Fibroblast of skin of abdomen (primary cell): Measurements from ENCODE around the gene NPC1. TPM values are rescaled to one million over a fixed set of nuclear protein-coding genes. Genes with fewer than 3 reads are reported as not detected.
A peak's percentile ranks its signal among the peaks of the same experiment; 100 is the strongest.
"Not testable (repeated sequence)": the region's sequence is repeated elsewhere in the genome, so short reads cannot be mapped to it uniquely, and the experiment has no call there.

Source experiments
- DNase-seq: peaks from one replicate; pipeline ENCODE4 v3.0.0-alpha.2; 2013
- polyA plus RNA-seq, 2 experiments: library from polyadenylated mRNA; unstranded; fragments of 120-200 nt; gene quantifications; one replicate each; pipeline ENCODE4 v1.2.1, GENCODE V29; 2013; ENCODE audit not compliant: insufficient read length in 2 of 2

Gene NPC1
- 20.0 TPM for polyA plus RNA-seq (2013, experiment 1 of 2; ENCODE audit: insufficient read length)
- polyA plus RNA-seq (2013, experiment 2 of 2; ENCODE audit: insufficient read length): 20.3 TPM

DNA sequence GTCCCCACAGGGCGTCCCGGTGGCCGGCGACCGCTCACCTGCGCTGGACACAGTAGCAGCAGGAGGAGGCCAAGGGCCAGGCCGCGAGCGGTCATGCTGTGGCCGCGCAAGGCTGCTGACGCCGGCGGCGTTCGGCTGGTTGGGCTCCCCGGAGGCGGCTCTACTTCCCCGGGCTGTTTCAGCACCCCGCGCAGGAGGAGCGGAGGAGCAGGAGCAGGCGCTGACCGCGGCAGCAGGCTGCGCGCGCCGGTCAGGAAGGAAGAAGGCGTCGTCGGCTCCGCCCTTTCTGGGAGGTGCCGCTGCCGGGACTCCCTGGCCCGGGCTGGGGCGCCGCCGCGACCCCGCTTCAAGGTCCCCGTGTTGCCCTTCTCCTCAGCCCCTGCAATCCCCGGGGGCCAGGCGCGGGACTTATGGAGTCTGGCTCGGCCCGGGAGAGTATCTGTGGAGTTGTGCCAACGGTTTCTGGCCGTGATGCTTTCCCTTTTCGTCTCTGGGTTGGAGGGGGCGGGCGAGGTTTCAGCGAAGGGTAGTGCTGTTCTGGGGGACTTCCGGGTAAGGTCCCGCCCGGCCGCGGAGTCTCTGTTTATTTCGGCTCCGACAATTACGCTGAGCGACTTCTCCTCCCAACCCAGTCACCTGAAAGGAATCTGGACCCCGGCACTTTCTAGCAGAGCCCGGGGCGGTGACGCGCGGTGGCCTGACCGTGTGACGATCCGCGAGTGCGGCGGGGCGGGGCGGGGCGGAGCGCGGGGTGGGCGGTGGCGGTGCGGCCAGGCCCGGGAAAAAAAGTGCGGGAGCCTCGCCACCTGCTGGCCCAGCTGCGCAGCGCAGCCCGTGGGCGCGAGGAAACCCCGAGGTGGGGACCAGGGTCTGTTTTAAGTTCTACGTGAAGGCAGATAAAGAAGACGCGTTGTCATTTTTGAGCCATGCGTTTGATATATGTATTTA lies at the start of gene NPC1:
NPC1 (minus strand) TSS at position 258 of the 948 bp plus-strand sequence; CDS start at position 95, 163 bp downstream.
- peak; percentile 94 for DNase-seq

DNA sequence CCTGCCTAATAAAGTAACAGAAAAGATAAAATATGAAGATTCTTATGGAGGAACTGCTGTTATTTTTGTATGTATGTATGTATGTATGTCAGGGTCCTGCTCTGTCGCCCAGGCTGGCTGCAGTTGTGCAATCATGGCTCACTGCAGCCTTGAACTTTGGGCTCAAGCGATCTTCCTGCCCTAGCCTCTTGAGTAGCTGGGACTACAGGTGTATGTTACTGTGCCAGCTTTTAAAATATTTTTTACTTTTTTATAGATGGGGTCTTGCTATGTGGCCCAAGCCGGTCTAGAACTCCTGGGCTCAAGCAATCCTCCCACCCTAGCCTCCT lies 49.7 kb upstream of the NPC1 start:
- no peak for DNase-seq

DNA sequence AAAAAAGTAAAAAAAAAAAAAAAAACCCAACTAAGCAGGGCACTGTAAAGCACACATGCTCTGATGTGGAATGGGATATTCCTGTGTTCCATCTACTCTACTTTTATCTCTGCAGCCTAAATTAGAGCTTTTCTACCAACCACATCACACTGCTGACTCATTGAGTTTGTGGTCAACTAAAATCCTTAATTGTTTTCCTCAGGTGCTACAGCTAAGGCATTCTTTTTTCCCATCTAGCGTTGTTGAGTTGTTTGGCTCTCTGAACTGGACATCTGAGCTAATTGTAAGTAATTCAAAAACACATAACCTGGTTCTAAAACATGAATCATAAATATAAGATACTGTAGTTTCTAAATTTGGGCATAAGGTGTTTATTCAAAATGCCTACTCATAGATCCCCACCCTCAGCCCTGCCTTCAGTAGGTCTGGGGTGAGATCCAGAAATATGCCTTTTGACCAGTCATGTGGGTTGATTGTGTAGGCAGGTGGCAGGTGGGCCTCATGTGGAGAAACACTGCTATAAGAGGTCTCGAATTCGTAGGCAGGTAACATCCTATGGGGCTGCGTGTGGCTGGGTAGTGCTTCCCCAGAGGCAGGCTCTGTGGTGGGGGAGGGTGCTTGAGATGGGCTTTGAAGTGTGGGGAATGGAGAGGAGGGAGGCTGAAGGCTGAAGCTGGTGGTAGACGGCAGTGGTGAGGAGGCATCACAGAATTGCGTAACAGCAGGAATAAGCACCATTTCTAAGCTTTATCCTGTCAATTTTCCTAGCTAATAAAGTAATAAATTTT lies 49.2 kb upstream of the NPC1 start:
- DNase-seq: no peak

DNA sequence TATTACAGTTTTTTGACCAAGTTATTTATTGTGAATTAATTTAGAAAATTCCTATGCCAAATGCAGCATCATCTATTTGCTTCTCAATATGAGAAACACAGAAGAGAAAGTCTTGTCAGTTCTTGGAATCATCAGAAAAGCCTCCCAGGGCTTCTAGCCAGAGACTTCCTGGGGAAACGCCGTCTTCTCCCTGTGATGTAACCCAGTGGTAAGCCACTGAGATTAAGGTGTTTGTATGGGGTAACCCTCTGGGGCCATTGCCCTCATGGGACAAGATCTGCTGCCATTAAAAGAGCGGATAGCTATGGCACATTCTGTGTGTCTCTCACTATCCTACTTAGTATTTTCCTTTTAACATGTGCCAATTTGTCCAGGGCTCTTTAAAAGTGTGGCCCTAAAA lies 48.4 kb upstream of the NPC1 start:
- no peak for DNase-seq

DNA sequence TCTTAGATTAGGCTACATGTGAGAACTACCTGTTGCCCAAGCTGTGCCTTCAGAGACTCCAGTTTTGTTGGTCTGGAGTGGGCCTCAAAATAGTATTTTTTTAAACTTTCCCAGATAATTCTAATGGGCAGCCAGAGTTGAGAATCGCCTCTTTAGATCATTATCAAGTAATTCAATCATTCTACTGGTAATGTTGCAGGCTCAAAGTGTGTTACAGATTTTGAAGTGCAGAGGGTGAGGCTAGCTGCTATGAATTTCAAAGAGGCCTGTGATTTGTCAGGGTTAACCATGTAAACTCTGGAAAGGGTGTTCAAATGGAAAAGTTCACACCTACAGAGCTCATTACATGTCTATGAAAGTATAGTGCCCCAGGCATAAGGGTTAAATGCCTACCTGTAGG lies 46.3 kb upstream of the NPC1 start:
- no peak for DNase-seq

DNA sequence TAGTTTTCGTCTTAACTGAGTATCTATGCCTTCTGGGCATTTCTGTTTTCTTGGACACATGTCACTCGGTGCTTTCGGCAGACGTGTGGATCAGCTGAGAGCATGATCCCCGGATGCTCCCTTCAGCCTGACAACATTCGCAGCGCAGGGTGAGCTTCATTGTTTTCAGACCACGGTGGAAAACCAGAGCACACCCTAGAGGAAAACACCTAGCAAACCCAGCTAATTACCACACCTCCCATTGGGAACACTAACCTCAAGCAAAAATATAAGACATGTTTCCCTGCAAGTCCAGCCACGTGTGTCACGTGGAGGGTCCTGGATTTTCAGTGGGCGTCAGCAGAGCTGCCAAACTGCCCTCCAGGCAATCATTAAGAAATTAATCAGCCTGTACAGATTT lies 45.4 kb upstream of the NPC1 start:
- DNase-seq: no peak

DNA sequence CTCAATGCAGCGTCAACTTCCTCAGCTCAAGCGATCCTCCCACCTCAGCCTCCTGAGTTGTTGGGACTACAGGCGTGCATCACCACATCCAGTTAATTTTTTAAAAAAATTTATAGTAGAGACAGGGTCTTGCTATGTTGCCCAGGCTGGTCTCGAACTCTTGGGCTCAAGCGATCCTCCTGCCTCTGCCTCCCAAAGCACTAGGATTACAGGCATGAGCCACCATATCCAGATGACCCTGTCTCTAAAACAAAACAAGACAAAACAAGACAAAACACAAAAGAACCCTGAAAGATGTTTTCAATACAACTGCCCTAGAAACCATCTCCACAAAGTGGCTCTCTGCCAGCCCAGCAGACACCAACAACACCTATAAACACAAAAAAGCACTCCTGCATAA lies 45.0 kb upstream of the NPC1 start:
- no peak for DNase-seq

DNA sequence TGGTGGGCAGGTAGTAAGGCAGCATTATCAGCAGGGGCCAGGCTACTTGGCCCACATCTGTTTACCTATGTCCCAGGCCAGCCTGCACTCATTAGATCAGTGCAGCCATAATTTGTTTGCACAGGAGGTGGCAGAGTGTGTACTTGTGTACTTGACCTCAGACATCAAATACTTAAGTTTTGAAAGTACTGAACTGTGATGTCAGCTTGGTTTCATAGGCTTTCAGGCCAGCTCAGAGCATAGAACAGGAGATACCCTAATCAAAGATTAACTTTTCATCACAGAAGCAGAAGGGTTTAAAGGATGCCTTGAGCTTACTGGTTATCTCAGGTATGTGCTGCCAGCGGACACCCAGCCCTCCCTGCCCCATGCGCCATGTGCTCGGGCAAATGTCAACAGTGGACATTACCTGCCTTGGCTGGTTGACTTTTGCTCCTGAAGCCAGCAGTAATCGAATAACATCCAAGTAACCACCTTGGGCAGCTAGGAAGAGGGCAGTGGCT lies 43.2 kb upstream of the NPC1 start:
- no peak for DNase-seq

DNA sequence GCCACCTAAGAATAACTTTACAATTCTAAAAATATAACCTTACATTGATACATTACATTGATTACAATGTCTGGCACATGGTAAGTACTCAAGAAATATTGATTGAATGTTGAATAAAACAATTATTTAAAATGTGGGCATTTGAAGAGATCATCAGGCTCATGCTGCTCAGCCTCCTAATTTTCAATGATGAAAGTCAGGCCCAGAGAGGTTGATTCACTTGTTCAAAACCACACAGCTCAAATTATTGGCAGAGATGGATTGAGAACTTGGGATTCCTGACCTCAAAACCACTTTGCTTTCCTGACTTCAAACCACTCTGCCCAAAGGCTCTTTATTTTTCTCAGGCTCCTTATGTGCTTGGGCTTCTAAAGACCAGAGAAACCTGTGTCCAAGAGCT lies 41.7 kb upstream of the NPC1 start:
- DNase-seq: no peak

DNA sequence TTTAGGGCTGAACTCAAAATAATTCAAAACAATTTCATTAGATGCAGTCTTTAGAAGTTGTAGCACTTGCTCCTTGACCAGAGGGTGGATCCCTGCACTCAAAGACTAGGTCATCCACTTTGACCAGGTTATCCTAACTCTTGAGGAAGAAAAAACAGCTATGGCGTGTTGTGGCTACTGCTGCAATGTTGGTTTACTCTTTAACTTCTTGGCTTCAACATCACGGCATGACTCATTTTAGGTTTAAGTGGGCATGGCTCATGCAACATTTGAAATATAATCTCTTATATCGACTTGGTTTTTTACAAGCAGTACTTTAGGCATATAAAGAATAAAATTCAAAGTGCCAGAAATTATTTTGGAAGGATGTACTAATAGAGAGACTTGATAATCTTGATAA lies 41.0 kb upstream of the NPC1 start:
- peak; percentile 39 for DNase-seq

DNA sequence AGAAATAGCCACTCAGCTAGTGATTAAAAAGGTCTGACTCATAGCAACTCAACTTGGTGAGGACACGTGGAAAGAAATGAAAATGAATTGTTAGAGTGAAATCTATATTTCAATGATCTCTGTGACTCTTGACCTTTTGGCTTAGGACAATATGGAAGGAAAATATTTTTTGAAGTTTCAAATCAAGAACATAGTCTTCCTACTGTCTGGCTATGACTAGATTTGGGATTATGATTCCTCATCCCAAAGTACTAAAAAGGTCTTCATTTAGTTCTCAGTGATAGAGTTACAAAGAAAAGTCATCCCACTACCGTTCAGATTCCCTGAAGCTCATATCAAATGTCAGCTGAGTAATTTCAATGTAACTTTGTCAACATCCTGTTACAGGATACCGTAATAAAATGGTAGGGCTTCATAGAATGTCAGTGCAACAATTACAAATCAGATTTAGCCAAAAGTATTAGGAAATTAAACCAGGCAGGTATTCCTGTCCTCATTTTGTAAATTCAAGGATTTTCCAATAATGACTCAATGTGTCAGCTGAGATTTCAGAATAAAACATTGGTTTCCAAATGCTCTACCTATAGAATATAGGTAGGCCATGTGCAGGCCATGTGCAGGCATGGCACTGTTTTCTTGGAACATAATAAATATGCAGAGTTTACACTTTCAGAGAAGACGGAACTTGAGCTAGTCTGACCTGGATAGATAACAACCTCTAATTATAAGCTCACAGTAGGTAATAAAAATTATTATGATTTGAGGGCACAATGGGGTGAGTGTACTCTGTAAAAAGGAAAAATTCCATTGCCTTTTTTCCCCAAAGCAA lies 40.4 kb upstream of the NPC1 start:
- DNase-seq: peak; percentile 57

DNA sequence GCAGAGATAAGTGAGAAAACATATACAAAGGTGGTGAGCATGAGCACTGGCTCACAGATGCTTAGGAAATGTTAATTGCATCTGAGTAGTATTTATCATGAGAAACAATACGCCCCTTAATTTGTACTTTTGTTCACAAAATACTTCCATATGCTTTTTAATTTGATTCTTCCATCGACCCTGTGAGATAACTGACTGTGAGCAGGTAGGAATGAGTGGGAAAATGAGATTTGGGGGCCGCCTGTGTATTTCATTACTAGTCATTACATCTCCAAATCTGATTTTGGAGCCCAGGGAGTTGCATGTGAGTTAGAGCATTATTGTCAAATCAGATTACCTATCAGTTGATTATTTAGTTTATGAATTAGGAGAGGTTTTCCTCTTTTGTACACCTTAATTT lies 36.7 kb upstream of the NPC1 start:
- no peak for DNase-seq

DNA sequence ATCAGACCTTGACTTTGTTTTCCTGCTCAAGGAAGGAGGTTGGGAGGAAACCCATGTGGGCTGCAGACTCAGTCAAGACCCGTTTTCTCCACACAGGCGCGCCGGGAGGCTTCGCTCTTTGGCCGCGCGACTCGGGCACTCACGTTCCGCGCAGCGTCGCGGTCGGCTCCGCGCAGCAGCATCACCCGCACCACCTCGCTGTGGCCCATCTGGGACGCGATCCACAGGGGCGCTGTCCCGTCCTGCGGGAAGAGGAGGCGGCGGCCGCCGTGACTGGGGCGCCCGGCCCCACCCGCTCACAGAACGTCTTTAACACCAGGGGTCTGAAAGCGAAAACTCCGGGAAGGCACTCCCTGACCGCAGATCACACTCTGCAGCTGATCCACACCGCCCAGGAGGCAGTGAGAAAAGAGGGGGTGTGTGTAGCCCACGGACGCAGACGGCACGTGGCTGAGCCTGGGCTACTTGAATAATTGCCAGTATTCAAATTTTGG lies 33.1 kb upstream of the NPC1 start:
- DNase-seq: peak; percentile 11

DNA sequence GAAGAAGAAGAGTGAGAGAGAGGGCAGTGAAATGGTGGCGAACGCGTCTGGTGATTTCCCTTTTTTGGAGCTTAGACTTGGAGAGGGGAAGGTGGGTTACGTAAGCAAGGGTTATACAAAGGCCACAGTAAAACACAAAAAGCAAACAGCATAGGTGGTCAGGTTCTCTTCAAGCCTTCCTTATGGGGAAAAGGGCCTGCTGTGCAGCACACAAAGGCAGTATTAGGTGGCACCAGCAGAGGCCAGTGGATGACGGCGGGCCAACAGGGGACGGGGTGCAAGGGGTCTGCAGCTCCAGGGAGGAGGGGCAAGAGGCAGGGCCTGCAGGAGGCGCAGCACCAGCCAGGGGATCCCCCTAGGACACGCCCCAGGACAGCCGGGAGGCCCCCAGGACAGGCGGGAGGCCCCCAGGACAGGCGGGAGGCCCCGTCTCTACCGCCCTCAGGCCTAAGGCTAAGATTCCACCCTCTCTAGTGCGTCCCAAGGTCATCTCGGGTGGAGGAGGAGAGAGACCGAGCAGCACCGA lies 32.6 kb upstream of the NPC1 start:
- DNase-seq: no peak

DNA sequence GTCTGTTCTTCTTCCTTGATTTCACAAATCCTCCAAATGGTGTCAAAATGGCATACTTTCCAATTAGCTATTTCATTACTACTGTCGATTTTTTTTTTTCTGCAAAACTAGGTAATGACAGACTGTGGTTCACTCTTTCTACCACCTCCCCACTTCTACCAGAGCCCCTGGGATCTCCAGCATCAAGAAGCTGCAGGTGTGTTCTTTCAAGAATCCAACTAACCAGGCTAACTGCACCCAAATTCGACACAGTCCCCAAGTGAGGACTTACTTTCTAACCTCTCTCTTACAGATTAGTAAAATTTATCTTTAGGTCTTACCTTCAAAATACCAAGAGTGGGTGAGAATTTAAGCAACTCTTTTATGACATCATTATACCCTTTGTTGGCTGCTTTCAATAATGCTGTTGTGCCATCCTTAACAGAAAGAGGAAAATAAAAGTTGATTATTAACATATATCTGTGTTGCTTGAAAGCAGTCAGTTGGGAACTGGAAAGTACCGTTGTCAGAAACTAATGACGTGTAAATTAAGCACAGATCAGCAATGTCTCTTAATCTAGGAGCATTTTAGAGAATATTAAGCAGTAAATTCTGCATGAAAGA lies 31.2 kb upstream of the NPC1 start:
- no peak for DNase-seq

DNA sequence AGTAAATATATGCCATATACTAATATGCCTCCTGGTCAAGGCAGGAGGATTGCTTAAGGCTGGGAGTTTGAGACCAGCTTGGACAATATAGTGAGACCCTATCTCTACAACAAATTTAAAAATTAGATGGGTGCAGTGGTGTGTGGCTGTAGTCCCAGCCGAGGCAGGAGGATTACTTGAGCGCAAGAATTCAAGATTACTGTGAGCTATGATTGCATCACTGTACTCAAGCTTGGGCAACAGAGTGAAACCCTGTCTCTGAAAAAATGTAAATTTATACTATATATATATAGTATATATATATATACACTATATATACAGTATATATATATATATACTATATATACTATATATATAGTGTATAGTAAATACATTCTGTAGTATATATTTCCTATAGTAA lies 30.0 kb upstream of the NPC1 start:
- DNase-seq: no peak

DNA sequence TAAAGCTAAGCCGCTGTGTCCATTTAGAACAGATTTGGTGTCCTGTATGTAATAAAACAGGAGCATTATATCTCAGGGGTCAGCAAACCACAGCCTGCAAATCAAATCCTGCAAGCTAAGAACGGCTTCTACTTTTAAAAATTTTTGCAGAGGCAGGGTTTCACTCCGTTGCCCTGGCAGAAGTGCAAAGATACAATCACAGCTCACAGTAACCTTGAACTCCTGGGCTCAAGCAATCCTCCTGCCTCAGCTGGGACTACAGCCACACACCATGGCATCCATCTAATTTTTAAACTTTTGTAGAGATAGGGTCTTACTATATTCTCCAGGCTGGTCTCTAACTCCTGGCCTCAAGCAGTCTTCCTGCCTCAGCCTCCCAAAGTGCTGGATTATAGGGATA lies 28.6 kb upstream of the NPC1 start:
- DNase-seq: no peak

DNA sequence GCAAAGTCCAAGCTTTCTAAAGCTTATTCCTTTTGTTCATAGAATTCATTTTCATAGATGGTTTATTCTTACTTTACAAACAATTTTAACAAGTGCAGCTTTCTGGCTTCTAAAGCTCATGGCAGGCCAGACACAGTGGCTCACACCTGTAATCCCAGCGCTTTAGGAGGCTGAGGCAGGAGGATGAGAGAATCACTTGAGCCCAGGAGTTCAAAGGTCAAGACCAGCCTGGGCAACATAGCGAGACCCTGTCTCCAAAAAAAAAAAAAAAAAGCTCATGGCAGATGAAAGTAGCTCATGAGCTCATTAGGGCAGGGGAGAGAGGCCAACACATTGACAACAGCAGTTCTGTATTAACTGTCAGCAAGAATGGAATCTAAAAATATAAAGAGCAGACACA lies 28.1 kb upstream of the NPC1 start:
- DNase-seq: no peak

DNA sequence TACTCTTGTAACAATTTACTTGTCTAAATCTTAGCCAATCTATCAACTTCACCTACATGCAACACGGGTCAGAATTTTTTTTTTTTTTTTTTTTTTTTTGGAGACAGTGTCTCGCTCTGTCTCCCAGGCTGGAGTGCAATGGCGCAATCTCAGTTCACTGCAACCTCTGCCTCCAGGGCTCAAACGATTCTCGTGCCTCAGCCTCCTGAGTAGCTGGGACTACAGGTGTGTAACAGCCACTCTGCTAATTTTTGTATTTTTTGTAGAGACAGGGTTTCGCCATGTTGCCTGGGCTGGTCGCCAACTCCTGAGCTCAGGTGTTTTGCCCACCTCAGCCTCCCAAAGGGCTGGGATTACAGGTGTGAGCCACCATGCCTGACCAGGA lies 26.8 kb upstream of the NPC1 start:
- DNase-seq: not testable (repeated sequence)

DNA sequence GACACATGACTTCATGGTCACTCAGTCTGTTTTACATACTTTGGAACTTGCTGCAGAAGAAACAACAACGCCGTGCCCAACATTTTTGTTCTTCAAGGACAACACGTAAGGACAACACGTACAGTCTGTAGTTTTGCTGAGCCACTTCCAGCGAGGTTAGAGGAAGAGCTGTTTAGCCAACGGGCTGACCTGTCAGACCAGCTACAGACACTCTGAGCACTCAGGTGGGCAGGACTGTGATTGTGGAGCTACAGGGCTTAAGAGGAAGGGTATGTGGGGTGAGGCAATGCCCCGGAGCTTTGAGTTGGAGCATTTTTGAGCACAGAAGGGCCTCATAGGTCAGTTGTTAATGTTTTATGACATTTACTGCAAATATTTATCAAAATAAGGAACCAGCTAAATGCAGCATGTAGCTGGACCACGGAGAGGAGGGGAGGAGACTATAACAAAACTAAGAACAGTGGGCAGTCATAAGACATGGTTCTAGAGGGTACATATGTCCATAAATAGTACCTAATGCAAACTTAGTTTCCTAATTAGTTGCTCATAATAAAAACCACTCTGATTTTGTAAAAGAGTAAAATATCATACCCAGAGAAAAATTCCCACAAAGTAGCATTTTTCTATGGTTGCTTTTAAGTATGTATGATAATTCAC lies 26.3 kb upstream of the NPC1 start:
- no peak for DNase-seq

DNA sequence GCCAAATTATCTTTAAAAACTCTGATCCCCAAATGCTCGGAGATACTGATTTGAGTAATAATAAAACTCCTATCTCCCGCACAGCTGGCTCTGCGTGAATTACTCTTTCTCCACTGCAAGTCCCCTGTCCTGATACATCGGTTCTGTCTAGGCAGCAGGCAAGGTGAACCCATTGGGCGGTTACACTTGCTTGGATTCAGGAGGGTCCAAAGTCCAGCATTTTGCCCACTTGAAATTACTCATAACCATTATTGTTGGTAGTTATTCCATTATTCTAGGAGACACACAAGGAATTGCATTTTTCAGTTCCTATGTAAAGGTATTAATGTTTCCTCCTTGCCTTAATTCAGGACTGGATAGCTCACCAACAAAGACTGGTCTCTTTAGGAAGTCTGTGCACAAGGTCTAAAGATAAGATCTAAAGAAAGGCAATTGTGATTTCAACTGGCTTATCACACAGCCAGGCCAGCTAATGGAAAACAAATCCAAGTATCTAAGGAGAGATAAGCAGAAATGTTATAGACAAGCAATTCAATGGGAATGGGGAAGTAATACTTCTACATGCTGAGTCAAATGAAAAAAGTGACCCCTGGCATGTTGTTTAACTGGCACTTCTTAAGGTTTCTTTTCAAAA lies 23.2 kb upstream of the NPC1 start:
- DNase-seq: no peak
